HepG2 (cell line): ENCODE data around the gene MAPK11. TPM values are rescaled to one million over a fixed set of nuclear protein-coding genes. Genes with fewer than 3 reads are reported as not detected.

Source experiments
- DNMT1 ChIP-seq: sonication (generic); formaldehyde crosslinking; IDR thresholded peaks from 2 replicates; pipeline ENCODE4 v1.5.1; 2020; ENCODE audit warnings: mild to moderate bottlenecking, missing genetic modification reagents
- FOXK2 ChIP-seq: fragments of 450-650 bp; IDR thresholded peaks from 2 replicates; pipeline ENCODE4 v1.6.1; 2016
- GLMP ChIP-seq: sonication (generic); formaldehyde crosslinking; IDR thresholded peaks from 2 replicates; pipeline ENCODE4 v1.9.0; 2021; ENCODE audit warnings: missing genetic modification reagents, mild to moderate bottlenecking, borderline replicate concordance
- HIC2 ChIP-seq: sonication (generic); formaldehyde crosslinking; IDR thresholded peaks from 2 replicates; pipeline ENCODE4 v1.9.0; 2022; ENCODE audit warnings: low read depth, missing genetic modification reagents
- NKX3-1 ChIP-seq: sonication (generic); formaldehyde crosslinking; IDR thresholded peaks from 2 replicates; pipeline ENCODE4 v1.5.0; 2020; ENCODE audit warnings: missing genetic modification reagents
- PCBP2 ChIP-seq: fragments of 200-400 bp; formaldehyde crosslinking; optimal IDR thresholded peaks from 2 replicates; pipeline ENCODE3; 2018; ENCODE audit warnings: low read length, low read depth; ENCODE audit not compliant: poor library complexity, severe bottlenecking
- PPARG ChIP-seq: conservative IDR thresholded peaks from 2 replicates; pipeline ENCODE4 v1.6.1; 2016; ENCODE audit warnings: missing biosample characterization, missing genetic modification reagents
- RFXANK ChIP-seq: IDR thresholded peaks from 2 replicates; pipeline ENCODE4 v1.6.1; 2016
- SAFB2 ChIP-seq: sonication (generic); formaldehyde crosslinking; IDR thresholded peaks from 2 replicates; pipeline ENCODE4 v1.5.1; 2020; ENCODE audit warnings: missing genetic modification reagents, low read depth, mild to moderate bottlenecking, borderline replicate concordance
- STAT6 ChIP-seq: sonication (generic); formaldehyde crosslinking; IDR thresholded peaks from 2 replicates; pipeline ENCODE4 v1.4.0; 2020; ENCODE audit warnings: missing genetic modification reagents, mild to moderate bottlenecking, borderline replicate concordance
- YY1 ChIP-seq: IDR thresholded peaks from 2 replicates; pipeline ENCODE4 v1.6.1; 2011; ENCODE audit warnings: low read length, low read depth, moderate library complexity, mild to moderate bottlenecking; ENCODE audit not compliant: insufficient read depth, insufficient replicate concordance
- ZNF136 ChIP-seq: sonication (generic); formaldehyde crosslinking; IDR thresholded peaks from 2 replicates; pipeline ENCODE4 v1.8.1; 2022; ENCODE audit warnings: low read depth, mild to moderate bottlenecking, moderate library complexity, missing genetic modification reagents
- ZNF274 ChIP-seq: sonication (generic); formaldehyde crosslinking; IDR thresholded peaks from 2 replicates; pipeline ENCODE4 v1.5.1; 2020; ENCODE audit warnings: mild to moderate bottlenecking, missing genetic modification reagents
- ZNF570 ChIP-seq: sonication (generic); formaldehyde crosslinking; IDR thresholded peaks from 2 replicates; pipeline ENCODE4 v1.4.0; 2020; ENCODE audit warnings: mild to moderate bottlenecking, missing genetic modification reagents, borderline replicate concordance
- ZNF616 ChIP-seq: sonication (generic); formaldehyde crosslinking; IDR thresholded peaks from 2 replicates; pipeline ENCODE4 v1.5.0; 2020; ENCODE audit warnings: low read depth, mild to moderate bottlenecking, missing genetic modification reagents
- ZNF639 ChIP-seq: conservative IDR thresholded peaks from 2 replicates; pipeline ENCODE4 v1.6.1; 2018; ENCODE audit warnings: missing genetic modification reagents
- ZNF839 ChIP-seq: sonication (generic); formaldehyde crosslinking; IDR thresholded peaks from 2 replicates; pipeline ENCODE4 v1.4.0; 2020; ENCODE audit warnings: missing genetic modification reagents, mild to moderate bottlenecking, borderline replicate concordance
- ZUFSP ChIP-seq: sonication (generic); formaldehyde crosslinking; IDR thresholded peaks from 2 replicates; pipeline ENCODE4 v1.9.0; 2021; ENCODE audit warnings: missing genetic modification reagents, mild to moderate bottlenecking, borderline replicate concordance
- polyA plus RNA-seq, 8 experiments: library from polyadenylated mRNA; depleted of rRNA in 3 of 8; stranded (reverse) in 7 of 8; unstranded in 1 of 8; fragments of >200 nt; fragmentation: Illumina TruSeq in 4 of 8; extraction: Trizol in 4 of 8; gene quantifications; 2 replicates each; pipeline versions ENCODE4 v1.2.1 to v1.2.3, GENCODE V29; 2011 to 2016; ENCODE audit warnings: low read depth in 4 of 8, missing spikeins in 1 of 8, mixed read lengths in 1 of 8; ENCODE audit not compliant: insufficient read depth in 1 of 8
- total RNA-seq, 5 experiments: library from RNA; depleted of rRNA; stranded (reverse); fragments of >200 nt; fragmentation: Illumina TruSeq; extraction: Trizol; gene quantifications; 2 replicates each; pipeline ENCODE4 v1.2.3, GENCODE V29; 2016; ENCODE audit warnings: low read depth in 1 of 5

MAPK11 gene
- total and polyA plus RNA-seq, 2 of the 13 experiments (the other 11 are each of a cell fraction or from before 2014, with no cell fraction given), result 0.15 to 0.17 TPM

- TF ChIP-seq STAT6 (CRISPR knock-in tag) (no peak), FOXK2 (no peak), ZNF570 (no peak), PCBP2 (no peak), GLMP (CRISPR knock-in tag) (no peak), ZNF639 (CRISPR knock-in tag) (0 out of 2 replicates have a peak, but pooled peaks have one; percentile 42), ZUFSP (no peak), ZNF616 (CRISPR knock-in tag) (0 out of 2 replicates have a peak, but pooled peaks have one; percentile 30), RFXANK (CRISPR knock-in tag) (no peak), ZNF136 (no peak), ZNF839 (CRISPR knock-in tag) (no peak), HIC2 (CRISPR knock-in tag) (no peak), DNMT1 (CRISPR knock-in tag) (no peak), YY1 (no peak), NKX3-1 (no peak), SAFB2 (no peak), PPARG (CRISPR knock-in tag) (no peak), ZNF274 (CRISPR knock-in tag) (peak; percentile 75; the same call in 1 of the 2 replicates)
Measured at GRCh38 chr22:50260801-50261614, 9.2 kb downstream of the MAPK11 start (continued).
